Ramos (cell line): ENCODE results near the gene FRMD4A.

Experiments
- in situ Hi-C: fragments of 300-500 bp; cut with MboI; formaldehyde crosslinking; loops from one replicate; pipeline ENCODE4 v1.14.3; 2022; ENCODE audit warnings: low sequenced_read_pairs; ENCODE audit not compliant: unreplicated experiment

The FRMD4A gene

DNA sequence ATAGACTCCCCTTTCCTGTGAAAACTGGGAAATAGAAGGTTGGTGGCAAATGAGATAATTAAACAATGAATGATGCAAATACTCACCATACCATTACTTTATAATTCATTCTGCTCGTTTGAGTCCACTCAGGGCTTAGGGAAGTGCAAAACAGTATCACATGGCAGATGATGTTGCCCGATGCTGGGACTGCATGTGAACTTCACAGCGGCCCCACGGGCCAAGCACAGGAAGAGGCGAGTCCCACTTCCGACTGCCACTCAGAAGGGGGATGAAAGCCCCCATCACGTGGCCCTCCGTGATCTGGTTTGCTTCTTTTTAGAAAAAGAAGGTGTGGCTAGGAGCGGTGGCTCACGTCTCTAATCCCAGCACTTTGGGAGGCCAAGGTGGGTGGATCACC lies 672.5 kb downstream of the FRMD4A start:
- in situ Hi-C loops: loop anchor here (10.0 kb wide), 1 partner anchor 117 kb away; no protein-coding TSS in a partner anchor

DNA sequence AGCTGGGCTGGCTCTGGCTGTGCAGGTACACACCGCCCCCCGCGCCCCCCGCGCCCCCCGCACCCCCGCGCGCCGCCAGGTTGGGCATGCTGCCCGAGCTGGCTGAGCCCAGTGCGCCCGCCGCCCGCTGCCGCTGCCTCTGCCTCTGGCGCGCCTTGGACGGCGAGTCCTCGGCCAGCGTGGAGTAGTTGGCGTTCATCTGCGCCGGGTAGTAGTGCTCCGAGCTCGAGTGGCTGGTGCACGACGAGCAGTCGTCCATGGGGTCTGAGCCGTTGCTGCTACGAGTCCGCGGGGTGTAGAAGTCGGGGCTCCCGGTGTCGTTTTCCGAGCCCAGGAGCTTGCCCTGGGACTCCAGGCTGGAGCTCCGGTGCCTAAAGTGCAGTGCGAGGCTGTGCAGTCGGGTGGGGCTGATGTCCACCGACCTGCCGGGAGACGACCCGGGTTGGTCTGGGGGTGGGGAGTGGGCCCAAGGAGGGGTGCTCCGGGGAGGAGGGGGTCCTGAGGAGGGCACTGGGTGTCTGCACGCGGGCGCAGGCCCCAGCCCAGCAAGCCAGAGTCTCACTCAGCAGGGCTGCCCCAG lies 673.5 kb downstream of the FRMD4A start:
- in situ Hi-C loops: loop anchor here (10.0 kb wide), 1 partner anchor 118 kb away; no protein-coding TSS in a partner anchor

DNA sequence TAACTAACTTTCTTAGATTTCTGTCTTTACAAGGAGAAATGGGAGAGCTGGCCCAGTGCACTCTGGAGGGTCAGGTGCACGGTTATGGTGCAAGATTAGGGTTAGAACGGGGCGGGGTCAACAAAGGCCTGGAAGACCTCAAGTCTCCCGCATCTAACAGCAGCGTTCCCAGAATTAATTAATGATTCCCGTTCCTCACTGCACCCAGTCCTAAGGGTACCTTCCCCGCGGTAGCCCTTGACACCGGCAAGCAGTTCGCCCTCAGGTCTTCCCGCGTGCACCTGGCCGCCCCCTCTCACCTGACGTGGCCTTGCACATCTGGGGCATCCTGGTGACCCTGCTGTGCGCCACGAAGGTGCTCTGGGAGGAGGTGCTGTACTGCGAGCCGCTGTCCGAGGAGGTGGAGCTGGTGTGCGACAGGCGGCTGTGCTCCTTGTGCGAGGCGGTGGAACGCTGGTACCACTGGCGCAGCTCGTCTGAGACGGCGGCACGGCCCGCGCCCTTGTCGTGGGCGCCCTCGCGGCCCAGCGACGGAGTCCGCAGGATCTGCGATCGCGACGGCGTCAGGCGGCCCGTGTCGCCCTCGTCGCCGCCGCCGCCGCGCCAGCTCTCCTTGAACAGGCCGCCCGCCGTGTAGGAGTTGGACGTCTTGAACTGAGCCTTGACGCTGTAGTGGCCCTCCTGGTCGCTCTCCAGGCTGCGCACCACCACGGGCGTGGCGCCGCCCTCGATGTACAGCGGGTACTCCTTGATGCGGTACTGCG lies 674.2 kb downstream of the FRMD4A start:
- in situ Hi-C loops: loop anchor here (10.0 kb wide), 1 partner anchor 118 kb away; no protein-coding TSS in a partner anchor

DNA sequence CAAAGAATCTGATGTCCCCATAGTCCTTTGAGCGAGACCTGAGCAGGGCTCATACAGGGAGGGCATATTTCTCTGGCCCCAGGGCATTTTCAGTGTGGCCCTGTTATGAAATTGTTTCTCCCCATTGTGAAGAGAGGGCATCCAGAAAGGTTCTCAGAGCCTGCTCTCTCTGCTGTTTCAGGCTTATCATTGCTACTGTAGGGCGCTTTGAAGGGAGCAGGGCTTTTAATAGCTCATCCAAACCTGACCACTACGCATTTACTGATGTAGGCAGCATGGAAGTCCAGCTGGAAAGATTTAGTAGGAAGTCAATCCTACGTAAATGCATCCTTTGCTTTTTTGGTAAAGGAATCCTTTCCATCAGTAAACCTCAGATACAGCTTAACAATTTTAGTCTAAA lies 675.9 kb downstream of the FRMD4A start:
- in situ Hi-C loops: loop anchor here (10.0 kb wide), 1 partner anchor 120 kb away; no protein-coding TSS in a partner anchor

DNA sequence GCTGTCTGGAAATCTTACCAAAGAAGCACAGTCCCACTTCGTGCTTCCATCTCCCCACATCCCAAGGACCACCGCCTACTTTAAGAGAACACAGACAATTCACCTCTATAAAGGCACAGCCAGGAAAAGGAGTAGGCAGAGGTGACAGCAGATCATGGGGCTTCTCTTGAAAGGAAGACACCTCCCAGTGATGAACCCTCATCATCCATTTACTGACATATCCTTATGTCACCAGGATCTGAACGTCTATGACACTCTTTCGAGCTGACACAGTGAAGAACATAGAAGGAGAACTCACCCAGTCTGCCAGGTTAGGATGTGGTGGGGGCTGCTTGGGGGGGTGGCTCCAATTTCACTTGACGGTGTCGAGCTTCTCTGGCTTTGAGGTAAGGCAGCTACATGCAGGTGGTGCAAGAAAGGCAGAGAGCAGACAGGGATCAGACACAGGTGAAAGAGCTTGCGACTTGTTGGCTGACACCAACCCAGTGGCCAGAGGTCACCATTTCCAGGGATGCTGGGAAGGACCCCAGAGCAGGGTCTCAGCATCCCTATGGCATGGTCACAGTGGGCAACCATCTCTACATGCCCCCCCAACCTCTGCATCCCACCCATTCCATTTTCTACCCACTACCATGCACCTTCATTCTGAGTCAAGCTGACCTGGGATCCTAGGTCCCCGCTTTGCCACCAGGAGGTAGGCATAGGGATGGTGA lies 676.5 kb downstream of the FRMD4A start:
- in situ Hi-C loops: loop anchor here (10.0 kb wide), 1 partner anchor 121 kb away; no protein-coding TSS in a partner anchor

DNA sequence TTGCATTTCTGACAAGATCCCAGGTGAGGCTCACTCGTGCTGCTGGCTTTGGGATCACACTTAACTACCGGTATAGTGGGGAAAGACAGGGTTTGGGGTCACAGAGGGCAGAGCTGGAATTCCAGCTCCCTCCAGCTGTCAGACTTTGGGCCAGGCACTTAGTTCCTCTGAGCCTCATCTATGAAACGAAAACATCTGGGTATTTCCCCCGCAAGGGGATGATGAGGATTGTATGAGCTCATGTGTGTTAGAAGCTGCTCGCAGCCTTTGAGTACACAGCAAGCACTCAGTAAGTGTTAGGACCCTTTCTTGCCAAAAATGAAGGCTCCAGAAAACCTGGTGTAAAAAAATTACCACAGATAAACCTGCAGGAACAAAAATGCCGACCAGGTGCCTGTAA lies 677.9 kb downstream of the FRMD4A start:
- in situ Hi-C loops: loop anchor here (10.0 kb wide), 1 partner anchor 122 kb away; no protein-coding TSS in a partner anchor

DNA sequence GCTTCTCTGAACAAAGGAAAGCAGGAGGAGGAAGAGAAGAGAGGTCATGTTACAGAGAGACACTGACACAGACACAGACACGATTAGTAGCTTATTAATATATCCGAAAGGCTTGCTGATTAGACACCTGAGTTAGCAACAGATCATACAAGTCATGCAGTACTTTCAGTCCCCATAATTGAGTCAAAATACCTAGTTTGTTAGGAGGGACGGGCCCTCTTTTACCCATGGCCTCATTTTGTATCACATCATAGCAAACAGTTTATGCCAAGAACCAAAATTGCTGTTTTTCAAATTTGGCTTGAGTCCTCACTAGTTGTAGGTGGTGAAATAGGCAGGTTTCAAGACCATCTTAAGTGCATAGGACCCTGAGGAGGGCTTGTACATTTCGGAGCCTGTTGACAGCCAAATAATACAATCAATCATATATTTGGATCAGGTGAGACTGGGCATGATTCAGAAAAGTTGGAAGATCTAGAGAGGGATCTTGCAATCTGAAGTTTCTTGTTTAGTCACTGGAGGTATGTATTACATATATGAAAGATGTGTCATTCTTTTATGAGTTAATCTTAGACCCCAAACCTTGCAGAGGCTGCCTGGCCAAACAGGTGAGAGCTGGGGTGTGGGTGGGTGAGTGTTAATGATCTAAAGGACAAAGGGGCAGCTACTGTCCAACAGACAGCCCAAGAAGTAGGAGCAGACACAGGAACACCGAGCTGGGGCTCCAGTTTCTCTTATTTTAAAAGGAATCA lies 678.6 kb downstream of the FRMD4A start:
- in situ Hi-C loops: loop anchor here (10.0 kb wide), 1 partner anchor 123 kb away; no protein-coding TSS in a partner anchor

DNA sequence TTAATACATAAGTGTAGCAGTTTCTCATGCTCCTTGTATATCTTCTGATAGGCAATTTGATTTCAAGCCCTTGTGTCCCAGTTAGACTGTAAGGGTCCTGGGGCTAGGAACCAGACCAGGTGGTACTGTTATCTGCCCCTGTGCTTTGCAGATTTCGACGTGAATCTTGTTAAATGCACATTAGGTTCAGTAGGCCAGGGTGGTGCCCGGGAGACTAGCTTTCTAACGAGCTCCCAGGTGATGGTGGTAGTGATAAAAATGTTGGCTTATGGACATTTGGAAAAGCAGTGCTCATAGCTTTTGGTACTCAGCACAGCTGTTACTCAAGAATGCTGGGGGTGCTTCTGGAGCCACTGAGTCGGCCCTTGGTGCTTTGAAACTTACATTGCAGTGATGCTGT lies 679.8 kb downstream of the FRMD4A start:
- in situ Hi-C loops: loop anchor here (10.0 kb wide), 1 partner anchor 124 kb away; no protein-coding TSS in a partner anchor

DNA sequence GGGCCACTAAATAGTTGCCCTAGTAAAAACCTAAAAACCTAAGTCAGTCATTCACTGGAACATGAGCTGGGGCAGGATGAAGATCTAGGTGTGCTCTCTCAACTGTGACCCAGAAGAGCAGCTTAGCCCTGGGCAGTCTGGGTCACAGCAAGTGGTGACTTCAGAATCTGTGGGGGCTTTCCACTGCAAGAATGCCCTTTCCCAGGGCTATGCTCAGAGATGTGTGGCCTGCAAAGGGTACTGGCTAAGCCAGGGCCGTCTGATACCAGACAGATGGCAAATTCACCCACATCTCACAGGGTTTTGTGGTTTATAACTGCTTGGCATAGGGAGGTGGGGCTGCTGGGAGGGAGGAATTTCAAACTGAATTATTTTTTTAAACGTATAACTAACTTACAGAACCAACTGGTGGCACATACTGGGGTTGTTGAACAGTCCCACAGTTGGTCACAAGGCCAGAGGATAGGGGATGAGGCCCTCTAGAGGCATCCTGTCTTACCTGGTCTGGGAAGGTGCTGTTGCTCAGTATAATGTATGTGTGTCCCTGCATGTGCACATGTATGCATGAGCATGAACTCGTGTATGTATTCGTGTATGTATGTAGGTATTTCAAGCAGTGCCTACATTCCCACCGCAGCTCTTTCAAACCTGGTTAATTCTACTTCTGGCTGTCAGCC lies 680.7 kb downstream of the FRMD4A start:
- in situ Hi-C loops: loop anchor here (10.0 kb wide), 1 partner anchor 125 kb away; no protein-coding TSS in a partner anchor

DNA sequence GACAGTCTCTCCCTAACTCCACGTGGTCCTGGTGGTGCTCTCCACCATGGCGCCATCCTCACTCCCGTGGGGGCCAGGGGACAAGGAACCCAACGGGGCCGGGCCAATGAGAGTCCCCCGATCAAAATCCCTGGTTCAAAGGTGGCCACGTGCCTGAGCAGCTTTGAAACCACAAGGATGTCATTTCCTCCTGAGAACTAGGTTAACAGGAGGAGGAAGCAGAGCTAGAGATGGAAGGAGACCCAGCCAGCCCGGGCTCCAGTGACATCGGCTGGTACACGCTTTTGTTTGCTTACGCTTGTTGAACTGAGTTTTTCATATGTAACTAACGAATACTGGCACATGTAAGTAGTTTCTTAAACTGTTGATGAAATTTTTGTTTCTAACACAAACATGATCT lies 682.3 kb downstream of the FRMD4A start:
- in situ Hi-C loops: no loop called here

DNA sequence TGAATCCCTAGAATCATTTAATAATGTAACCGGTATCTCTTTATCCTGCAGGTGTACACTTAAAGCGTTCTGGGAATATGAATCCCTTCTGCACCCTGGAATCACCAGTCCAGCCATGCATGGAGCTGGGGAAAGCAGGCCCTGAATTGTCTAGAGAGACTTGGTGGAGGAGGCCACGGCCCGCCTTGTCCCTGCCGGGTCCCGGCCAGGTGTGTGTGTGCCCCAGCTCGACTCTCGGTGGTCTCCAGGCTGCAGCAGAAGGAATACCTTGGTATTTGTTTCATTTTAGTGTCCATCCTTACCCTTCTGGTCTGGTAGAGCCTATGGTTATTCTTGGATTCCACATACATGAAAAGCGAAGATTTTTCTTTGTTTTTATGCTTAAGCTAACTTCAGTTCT lies 685.9 kb downstream of the FRMD4A start:
- in situ Hi-C loops: no loop called here

DNA sequence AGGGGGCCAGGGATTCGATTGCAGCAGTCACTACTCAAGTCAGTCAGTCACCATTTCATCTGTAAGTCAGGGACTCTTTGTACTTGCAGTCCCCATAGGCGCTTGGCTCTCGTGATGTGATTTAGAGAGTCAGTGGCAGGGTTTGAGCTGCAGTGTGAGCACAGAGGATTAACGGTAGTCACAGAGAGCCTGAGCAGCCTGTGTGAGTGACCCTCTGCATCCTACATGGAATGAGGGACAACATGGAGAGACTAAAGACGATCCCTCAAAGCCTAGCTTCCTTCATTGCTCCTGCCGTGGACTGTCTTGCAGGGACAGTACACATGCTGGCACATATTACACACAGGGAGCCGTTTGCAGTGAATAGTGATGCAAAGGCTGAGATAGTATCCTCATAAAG lies 687.7 kb downstream of the FRMD4A start:
- in situ Hi-C loops: no loop called here

DNA sequence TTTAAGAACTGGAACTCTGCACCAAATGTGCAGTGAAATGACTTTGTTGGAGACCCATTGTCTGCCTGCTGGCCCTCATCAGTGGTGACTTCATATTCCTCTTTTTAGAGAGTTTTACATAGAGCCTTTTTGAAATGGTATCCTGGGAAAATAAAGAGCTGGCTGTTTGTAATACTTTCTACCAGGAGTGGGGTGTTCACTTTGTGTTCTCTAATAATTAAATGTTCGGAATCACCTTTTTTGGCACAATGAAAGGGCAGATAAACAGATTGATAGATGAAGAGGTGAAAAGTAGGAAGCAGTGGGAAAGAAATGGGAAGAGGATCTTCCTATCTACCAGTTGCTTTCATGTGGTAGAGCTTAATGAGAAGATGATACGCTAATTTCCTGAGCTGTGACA lies 688.4 kb downstream of the FRMD4A start:
- in situ Hi-C loops: no loop called here

DNA sequence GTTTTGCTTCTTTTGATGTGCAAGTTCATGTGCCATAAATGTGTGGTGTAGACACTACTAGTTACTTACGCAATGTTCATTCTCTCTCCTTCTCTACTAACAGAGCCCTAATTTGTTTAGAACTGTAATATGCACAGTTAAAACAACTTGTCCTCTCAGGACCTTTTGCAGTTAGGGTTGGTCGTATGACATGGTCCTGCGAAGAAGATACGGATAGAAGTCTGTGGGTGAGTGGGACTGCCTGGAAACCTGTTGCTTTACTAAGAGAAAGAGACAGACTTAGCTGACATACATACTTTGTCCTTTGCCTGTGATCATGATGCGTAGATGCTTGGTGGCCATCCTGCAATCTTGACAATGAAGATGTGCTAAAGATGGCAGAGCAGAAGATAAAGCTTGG lies 692.8 kb downstream of the FRMD4A start:
- in situ Hi-C loops: no loop called here

DNA sequence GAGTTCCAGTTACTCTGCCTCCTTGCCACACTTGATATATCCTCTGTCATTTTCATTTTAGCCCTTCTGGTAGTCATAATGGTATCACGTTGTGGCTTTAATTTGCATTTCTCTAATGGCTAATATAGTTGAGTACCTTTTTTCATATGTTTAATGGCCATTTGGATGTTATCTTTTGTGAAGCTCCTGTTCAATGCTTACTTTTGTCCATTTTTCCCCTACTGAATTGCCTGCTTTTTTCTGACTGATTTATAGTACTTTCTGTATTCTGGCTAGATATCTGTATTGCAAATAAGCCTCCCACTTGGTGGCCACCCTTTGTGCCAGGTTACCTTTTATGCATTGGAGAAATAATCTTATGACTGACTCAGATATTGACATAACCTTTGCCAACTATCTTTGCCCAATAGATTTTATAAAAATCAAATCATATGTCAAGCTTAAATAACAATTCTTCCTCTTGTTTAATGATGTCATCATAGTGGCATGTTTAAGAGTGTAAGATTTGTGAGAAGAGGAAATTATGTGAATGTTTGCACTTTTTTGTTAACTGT lies 693.3 kb downstream of the FRMD4A start:
- in situ Hi-C loops: no loop called here

DNA sequence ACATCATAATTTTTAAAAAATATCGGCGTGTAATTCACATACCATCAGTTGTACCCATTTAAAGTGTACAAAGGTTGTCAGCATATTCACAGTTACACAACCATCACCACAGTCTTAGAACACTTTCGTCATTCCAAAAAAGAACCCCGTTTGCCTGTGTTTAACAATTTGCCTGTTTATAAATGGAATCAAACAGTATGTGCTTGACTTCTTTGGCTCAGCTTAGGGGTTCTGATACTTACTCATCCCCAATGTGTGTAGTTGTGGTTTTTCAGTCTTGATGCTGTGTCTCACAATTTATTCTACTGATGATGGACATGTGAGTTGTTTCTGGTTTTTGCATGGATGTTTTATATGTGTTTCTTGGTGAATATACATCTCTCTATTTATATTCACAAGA lies 693.9 kb downstream of the FRMD4A start:
- in situ Hi-C loops: no loop called here

DNA sequence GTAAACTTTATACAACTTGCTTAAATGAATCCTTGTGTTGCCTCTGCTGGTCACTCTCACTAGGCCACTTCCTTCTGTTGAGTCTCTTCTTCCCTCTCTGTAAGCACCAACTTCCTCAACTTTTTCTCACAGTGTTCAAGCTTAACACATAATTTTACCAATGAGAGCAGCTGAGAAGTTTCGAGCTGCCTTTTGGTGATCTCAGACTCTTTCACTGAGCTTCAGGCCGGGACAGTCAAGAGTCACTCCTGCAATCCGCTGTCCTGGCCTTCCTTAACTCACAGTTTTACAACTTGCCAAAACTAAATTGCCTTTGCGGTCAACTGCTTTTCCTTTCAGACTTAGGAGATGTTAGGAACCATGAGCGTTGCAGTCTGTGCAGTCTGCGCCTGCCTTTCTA lies 696.5 kb downstream of the FRMD4A start:
- in situ Hi-C loops: no loop called here

DNA sequence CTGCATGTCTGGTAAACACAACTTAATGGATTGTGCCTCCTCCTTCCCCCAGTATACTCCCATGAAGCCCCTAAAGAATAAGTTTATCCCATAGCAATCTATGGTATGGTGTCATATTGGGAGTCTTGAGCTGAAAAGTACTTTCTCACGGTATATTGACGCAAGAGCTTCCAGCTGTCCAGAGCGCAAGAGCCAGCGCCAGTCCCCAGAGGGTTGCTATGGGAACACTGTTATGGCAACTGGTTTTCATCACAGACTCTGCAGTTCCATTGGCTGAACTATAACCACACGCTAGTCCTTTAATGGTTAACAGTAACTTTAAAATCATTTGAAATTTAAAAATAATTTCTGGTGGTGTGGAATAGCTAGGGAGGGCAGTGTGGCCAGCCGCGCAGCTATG lies 697.0 kb downstream of the FRMD4A start:
- in situ Hi-C loops: no loop called here

DNA sequence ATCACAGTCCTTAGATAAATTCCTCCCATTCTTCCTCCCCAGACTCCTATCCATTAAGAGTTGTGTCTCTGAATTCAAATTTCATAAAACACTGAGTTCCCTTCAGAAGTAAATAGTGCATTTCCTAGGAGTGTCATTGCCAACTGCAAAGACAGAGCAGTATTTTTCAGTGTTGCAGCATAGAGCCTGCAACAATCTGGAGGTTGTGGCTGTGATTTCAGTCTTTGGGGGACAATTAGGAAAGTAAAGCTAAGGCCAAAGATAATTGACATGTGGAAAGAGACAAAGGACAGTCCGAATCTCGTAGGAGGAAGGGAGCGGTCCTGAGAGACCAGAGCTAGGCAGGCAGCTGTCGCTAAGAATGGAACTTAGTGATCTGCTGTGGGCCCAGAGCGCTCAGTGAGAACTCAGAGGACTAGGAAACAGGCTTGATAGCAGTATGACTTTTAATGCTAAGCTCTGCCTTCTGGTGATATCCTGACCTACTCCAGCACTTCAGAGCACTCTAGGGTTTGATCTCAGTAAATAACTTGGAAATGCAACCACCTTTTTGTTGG lies 697.8 kb downstream of the FRMD4A start:
- in situ Hi-C loops: no loop called here
